GM19193 (cell line): Measurements from ENCODE around the gene ZNF22.
A peak's percentile ranks its signal among the peaks of the same experiment; 100 is the strongest.

Source experiments
- POLR2A ChIP-seq: IDR thresholded peaks from 4 replicates; pipeline ENCODE4 v1.6.1; 2011; ENCODE audit not compliant: insufficient read depth, insufficient read length; ENCODE audit errors: extremely low read depth

The ZNF22 gene

DNA sequence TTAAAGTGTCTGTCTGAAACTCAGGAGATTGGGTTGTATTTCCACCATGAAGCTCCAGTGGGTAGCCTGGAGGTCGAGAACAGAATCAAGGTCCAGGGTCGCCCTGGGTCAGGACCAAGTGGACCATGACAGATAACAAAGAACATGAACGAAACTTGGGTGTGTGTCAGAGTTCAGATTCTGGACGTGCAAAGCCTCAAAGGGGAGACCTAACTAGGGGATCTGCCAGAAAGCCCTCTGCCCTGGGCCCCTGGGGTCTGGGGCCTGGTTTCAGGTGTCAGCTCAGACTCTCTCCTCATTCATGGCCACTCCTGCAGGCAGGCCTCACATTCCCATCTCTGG, 39.5 kb upstream of the ZNF22 start:
- no peak for TF ChIP-seq POLR2A

- TF ChIP-seq POLR2A, result no peak
Observed at GRCh38 chr10:44961931-44962750, 38.6 kb upstream of the ZNF22 start.

DNA sequence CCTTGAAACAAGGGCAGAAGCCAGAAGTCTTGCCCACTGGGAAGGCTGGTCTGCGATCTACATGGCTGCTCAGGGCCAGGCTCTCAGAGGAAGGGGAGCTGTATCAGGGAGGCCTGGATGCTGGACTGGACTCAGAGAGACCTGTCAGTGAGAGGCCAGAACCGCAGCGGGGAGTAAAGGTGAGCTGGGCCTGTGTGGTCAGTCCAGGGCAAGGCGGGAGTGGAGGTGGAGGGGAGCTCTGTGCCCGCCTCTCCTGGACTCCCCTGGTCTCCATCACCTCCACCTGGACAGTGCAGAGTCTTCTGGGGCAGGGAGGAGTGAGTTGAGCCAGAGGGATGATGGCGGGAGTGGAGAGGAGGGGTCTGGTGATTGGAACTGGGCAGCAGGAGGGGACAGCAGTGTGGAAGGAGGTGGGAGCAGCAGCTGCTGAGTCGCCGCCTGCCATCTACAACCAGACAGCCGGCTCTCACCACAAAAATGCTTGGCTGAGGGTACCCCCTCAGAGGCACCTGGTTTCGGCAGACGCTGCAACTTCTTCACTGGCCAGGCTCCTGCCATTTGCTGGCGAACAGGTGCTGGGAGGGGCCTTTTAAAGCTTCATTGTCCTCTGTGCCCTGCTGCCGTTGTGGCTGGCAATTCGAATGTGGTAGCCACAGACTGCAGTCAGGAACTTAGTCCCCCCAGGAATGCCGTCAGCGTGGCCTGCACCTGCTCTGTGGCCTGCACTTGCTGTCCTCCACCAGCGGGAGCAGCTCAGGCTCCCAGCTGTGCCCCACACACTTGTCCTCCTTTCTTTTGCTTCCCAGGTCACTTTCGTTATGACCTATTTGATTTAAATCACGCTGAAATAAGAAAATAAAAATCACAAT, 37.6 kb upstream of the ZNF22 start:
- no peak for TF ChIP-seq POLR2A

DNA sequence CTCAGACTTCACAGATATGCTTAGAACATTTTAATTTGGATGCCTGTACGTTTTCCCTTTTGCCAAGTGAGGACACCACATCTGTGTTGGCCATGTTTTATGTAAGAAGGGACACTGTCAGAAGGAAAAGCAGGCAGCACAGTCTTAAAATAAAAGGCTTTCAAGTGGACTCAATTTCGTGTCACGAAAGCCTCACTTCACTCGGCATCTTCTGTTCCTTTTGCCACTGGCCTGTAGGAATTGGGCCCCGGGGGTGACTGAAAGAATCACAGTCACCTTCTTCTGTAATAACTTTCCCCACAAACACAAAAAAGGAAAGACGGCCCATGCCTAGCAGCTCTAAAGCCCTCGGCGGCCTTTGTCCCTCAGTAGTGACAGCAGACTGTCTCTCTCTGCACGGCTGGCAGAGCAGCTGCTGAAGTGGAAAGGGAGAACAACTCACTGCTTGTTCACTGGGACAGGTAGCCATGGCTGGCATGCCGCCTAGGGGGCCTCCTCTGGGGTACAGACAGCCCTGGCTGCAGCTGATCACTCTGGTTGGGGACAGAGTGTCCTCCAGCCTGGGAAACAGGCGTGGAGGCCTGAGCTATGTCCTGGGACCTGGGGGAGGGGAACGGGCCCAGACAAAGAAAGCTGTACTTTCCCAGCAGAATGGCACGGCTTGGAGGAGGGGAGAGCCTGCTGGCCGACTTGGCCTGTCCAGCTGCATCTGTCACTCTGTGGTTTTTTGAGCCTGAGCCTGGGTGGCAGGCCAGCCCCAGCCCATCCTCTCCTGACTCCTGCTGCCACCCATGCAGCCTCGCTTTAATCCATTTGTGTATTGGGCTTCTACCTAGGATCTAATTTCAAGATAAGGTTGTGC, 36.7 kb upstream of the ZNF22 start:
- TF ChIP-seq POLR2A, result peak; percentile 15

GRCh38 chr10:44965104-44965503, 35.6 kb upstream of the ZNF22 start:
- TF ChIP-seq POLR2A, result no peak

DNA sequence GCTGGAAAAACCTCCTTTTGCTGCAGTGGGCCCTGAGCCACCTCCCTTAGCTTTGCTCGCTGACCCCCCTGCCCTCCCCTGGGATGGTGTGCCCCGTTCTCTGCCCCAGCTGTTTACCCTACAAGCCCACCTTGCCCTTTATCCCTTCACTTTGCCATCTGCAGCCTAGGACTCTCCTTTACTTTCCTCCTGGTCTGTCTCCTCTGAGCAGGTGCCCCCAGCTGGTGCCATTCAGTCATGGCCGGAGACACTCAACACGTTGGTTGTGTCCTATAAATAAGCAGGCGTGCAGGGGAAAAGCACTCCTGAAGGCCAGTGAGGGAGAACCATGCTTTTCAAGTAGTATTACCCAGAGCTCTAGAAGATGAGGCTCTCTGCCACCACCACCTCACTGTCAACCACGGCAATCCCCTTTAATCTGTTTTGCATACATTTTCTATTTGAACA, 35.0 kb upstream of the ZNF22 start:
- no peak for TF ChIP-seq POLR2A

GRCh38 chr10:44966129-44966815, 34.5 kb upstream of the ZNF22 start:
- no peak for TF ChIP-seq POLR2A

GRCh38 chr10:44966816-44967509, 33.8 kb upstream of the ZNF22 start:
- no peak for TF ChIP-seq POLR2A

GRCh38 chr10:44967616-44968015, 33.1 kb upstream of the ZNF22 start:
- no peak for TF ChIP-seq POLR2A

- no peak for TF ChIP-seq POLR2A
Observed at GRCh38 chr10:44968091-44968490, 32.6 kb upstream of the ZNF22 start.

GRCh38 chr10:44968500-44969400, 32.0 kb upstream of the ZNF22 start:
- no peak for TF ChIP-seq POLR2A

- TF ChIP-seq POLR2A, result no peak
Observed at GRCh38 chr10:44969854-44970253, 30.9 kb upstream of the ZNF22 start.
